ENCODE results near the gene IGF1. TPM values are rescaled to one million over a fixed set of nuclear protein-coding genes. Genes with fewer than 3 reads are reported as not detected.

Gene IGF1
- total and polyA plus RNA-seq, 9 of the 15 experiments (the other 6 are each of a cell fraction or from before 2014, with no cell fraction given) = 3.7 to 13.9 (median 4.5) TPM

DNA sequence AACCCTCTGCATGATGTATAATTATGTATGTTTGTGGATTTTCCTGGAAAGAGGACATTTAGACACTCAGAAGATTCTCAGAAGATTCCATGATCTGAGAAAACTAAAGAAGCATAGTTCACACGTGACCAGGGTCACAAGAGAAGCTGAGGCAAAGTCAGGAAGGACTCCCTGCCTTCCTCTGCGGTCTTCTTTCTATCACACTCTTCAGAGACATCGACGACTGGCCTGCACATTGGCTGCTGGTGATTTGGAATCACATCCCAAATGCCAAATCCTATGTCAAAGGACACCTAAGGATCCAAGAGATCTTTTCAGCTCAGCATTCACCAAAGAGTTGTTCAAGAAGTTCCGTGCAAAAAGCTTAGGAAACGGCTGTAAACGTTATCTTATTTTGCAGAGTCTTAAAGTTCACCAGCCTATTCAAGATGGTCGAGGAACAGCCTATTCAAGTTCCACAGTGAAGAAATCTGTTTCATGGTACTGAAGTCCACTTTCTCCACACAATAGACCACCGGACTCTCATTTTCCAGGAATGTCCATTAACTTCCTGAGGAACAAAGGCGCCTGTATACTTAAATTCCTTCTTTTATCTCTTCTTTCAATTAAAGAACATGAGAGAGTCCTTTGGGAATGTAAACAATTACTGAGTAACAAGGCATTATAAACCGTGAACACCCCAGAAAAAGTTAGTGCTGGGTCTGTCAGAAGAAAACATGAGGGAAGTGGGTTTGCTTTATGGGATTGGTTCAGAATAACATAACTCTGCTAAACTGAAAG is 42.1 kb downstream of the IGF1 start (continued):
- TF ChIP-seq NR2C1 (IDR thresholded peaks at IDR 0.05) (no peak), NR2C1 (tag; IDR thresholded peaks at IDR 0.05) (peak; percentile 57), ZNF551 (CRISPR knock-in tag; IDR thresholded peaks at IDR 0.05) (no peak), ZNF584 (CRISPR knock-in tag; IDR thresholded peaks at IDR 0.05; ENCODE audit: low read depth) (0 out of 2 replicates have a peak, but pooled peaks have one; percentile 69), ZNF707 (CRISPR knock-in tag; conservative IDR thresholded peaks at IDR 0.05) (no peak), EP400 (IDR thresholded peaks at IDR 0.05) (0 out of 2 replicates have a peak, but pooled peaks have one; percentile 19), NCOA6 (IDR thresholded peaks at IDR 0.05) (no peak), TOE1 (IDR thresholded peaks at IDR 0.05; ENCODE audit: borderline replicate concordance) (peak; percentile 53; the same call in 1 of the 2 replicates), TOE1 (CRISPR knock-in tag; IDR thresholded peaks at IDR 0.05; ENCODE audit: borderline replicate concordance, low read depth) (no peak), PHF8 (IDR thresholded peaks at IDR 0.05; ENCODE audit: borderline replicate concordance, low read length) (no peak), CXXC5 (CRISPR knock-in tag; IDR thresholded peaks at IDR 0.05) (peak; percentile 71), NEUROD1 (IDR thresholded peaks at IDR 0.05; ENCODE audit: borderline replicate concordance, low read depth, low read length, partially characterized antibody) (no peak), KLF6 (CRISPR knock-in tag; IDR thresholded peaks at IDR 0.05; ENCODE audit: borderline replicate concordance) (peak; percentile 31; the same call in 1 of the 2 replicates), PPARD (CRISPR knock-in tag; IDR thresholded peaks at IDR 0.05) (no peak), BHLHE40 (IDR thresholded peaks at IDR 0.05; ENCODE audit: low read length) (peak; percentile 44; the same call in 1 of the 2 replicates), EWSR1 (IDR thresholded peaks at IDR 0.05; ENCODE audit: borderline replicate concordance, low read depth, partially characterized antibody) (no peak), ZNF212 (CRISPR knock-in tag; IDR thresholded peaks at IDR 0.05) (no peak), HDAC2 (IDR thresholded peaks at IDR 0.05) (peak; percentile 13; the same call in 1 of the 2 replicates), ETS2 (tag; IDR thresholded peaks at IDR 0.05; ENCODE audit: borderline replicate concordance, poor library complexity, severe bottlenecking) (no peak), ARHGAP35 (IDR thresholded peaks at IDR 0.05; ENCODE audit: partially characterized antibody) (no peak), CHAMP1 (IDR thresholded peaks at IDR 0.05) (no peak), ZKSCAN3 (CRISPR knock-in tag; IDR thresholded peaks at IDR 0.05) (no peak), FOSL1 (tag; conservative IDR thresholded peaks at IDR 0.05) (0 out of 2 replicates have a peak, but pooled peaks have one; percentile 16)
- TF ChIP-seq, protein P1, sequence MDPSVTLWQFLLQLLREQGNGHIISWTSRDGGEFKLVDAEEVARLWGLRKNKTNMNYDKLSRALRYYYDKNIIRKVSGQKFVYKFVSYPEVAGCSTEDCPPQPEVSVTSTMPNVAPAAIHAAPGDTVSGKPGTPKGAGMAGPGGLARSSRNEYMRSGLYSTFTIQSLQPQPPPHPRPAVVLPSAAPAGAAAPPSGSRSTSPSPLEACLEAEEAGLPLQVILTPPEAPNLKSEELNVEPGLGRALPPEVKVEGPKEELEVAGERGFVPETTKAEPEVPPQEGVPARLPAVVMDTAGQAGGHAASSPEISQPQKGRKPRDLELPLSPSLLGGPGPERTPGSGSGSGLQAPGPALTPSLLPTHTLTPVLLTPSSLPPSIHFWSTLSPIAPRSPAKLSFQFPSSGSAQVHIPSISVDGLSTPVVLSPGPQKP (CRISPR knock-in tag; IDR thresholded peaks at IDR 0.05) = no peak
- TF ChIP-seq, protein P2, sequence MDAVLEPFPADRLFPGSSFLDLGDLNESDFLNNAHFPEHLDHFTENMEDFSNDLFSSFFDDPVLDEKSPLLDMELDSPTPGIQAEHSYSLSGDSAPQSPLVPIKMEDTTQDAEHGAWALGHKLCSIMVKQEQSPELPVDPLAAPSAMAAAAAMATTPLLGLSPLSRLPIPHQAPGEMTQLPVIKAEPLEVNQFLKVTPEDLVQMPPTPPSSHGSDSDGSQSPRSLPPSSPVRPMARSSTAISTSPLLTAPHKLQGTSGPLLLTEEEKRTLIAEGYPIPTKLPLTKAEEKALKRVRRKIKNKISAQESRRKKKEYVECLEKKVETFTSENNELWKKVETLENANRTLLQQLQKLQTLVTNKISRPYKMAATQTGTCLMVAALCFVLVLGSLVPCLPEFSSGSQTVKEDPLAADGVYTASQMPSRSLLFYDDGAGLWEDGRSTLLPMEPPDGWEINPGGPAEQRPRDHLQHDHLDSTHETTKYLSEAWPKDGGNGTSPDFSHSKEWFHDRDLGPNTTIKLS (IDR thresholded peaks at IDR 0.05; ENCODE audit: borderline replicate concordance, low read depth) = no peak

Measured in K562 (cell line).